Epidermal melanocyte (primary cell): ENCODE results near the gene CSNK1D.
"Not testable (repeated sequence)": the region's sequence is repeated elsewhere in the genome, so short reads cannot be mapped to it uniquely, and the experiment has no call there.

Experiments
- DNase-seq: peaks from one replicate; pipeline ENCODE4 v3.0.0; 2011; ENCODE audit warnings: low spot score; ENCODE audit not compliant: insufficient read length

The CSNK1D gene

GRCh38 chr17:82274134-82275020, 877 bp upstream of the CSNK1D start:
- no peak for DNase-seq

DNA sequence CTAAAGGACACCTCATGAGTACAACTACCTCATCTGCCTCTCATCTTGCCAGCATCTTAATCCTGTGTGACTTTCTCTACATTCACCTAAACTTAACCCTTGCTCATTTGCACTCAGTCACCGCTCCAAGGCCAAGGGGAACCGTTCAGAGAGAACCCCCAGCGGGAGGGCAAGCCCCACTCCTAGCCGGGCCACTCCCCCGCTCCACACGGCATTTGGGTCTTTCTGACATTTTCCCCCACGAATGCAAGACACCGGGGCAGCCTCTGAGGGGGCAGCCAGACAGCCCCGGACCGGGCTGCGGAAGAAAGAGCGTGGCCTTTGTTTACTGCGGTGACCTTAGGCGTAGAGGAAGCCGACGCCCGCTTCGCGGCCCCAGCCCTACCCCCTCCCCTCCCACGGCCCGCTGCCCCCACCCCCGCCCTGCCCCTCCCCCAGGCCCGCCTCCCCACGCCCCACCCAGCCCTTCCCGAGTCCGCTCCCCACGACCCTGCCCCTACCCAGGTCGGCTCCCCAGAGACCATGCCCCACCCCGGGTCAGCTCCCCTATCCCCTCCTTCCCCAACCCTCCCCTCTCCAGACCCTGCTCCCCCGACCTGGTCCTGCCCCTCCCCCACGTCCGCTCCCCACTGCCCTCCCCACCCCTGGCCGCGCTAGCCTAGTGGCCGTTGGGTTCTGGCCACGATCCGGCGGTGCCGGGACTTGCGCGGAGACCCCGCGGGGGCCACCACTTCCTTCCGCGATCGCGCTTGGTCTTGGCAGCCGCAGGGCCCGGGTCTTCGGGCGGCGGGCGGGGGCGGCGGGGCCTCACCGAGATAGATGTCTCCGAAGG, 789 bp downstream of the CSNK1D start:
- DNase-seq, result no peak

- no peak for DNase-seq
These were observed 2.1 kb downstream of the CSNK1D start for GRCh38 chr17:82271401-82271800.

GRCh38 chr17:82270651-82271050, 2.8 kb downstream of the CSNK1D start:
- no peak for DNase-seq

- DNase-seq, result no peak
These were observed 3.5 kb downstream of the CSNK1D start for GRCh38 chr17:82269882-82270500.

GRCh38 chr17:82269138-82269881, 4.2 kb downstream of the CSNK1D start:
- no peak for DNase-seq

DNA sequence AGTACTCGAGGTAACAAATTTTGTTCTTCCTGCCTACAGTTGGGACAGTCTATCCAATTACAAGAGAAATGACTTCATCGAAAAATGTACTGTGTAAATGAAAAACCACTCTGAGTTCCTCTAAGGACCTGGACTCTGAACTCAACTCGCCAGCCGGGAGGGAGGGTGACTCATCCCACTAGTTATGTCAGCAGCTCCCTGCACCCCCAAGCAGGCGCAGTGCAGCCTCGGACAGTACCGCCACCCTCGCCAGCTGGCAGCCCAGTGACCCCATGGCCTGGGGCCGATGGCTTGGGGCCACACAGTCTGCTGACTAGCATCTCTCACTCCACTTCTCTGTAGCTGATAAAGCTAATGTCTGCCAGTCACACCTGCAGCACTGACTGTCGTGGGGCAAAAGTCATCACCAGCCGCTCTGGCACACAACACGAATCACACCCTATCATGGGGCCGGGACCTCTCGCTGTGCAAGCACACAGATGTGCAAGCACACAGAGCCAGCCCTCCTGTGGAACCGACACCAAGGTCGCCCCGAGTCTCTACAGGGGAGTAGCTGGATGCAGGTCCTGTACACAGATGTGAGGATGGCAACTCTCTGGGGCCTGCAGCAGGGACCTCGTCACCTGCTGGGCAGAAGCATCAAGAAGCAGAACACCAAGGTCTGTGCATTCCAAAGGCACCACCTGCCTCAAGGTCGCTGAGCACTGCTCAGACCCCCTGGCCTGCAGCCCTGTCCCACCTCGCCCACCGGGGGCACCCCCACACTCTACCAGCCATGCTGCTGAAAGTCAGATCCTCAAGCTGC, 5.7 kb downstream of the CSNK1D start:
- DNase-seq, result peak; percentile 66

DNA sequence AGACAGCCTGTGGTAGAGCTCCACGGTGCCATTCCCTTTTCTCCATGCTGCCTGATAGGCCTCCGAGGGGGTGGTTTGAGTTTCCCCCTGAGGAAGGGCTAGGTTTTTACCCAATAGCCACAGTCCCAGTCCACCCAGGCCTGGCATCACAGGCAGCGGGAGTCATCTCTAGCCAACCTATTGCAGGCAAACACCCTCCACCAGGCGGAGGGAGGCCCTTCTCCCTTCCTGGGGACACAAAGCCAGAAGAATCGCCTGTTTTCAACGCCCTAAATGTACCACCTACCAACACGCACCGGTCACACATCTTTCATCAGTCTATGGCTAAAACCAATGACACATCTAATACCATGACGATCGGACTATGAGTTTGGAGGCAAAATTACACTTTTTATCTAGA, 7.4 kb downstream of the CSNK1D start:
- no peak for DNase-seq

DNA sequence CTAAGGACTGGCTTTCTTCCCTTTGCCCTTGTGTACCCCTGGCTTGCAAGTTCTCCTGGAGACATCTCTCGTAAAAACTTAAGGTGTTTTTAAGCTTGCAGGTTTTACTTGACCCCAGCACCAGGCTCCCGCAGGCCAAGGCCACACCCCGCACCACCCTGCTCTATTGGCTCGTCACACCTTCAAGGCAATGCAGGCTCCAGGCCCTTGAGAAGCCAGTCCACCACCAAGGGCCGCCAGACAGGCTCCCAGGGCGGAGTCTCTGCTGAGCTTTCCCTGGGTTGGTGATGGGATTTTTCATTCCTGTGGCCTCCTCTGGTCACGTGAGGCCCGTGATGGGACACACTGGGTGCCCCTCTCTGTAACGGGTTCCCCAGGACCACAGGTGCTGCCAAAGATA, 9.9 kb downstream of the CSNK1D start:
- DNase-seq, result no peak

DNA sequence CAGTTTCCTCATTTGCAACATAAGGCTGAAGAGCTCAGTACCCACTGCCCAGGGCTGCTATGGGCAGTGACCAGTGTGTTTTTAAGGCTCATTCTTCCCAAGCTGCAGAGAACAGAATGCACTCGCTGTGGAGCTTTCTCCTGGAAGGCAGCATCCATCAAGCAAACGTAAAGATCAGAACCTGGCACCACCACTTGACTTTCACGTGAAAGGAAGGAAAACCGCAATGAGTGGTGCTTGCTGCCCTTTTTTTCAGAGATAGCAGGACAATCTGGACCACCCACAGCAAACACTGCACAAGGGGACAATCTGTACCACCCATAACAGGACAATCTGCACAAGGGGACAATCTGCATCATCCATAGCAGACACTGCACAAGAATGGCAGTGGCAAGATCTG, 11.2 kb downstream of the CSNK1D start:
- no peak for DNase-seq

DNA sequence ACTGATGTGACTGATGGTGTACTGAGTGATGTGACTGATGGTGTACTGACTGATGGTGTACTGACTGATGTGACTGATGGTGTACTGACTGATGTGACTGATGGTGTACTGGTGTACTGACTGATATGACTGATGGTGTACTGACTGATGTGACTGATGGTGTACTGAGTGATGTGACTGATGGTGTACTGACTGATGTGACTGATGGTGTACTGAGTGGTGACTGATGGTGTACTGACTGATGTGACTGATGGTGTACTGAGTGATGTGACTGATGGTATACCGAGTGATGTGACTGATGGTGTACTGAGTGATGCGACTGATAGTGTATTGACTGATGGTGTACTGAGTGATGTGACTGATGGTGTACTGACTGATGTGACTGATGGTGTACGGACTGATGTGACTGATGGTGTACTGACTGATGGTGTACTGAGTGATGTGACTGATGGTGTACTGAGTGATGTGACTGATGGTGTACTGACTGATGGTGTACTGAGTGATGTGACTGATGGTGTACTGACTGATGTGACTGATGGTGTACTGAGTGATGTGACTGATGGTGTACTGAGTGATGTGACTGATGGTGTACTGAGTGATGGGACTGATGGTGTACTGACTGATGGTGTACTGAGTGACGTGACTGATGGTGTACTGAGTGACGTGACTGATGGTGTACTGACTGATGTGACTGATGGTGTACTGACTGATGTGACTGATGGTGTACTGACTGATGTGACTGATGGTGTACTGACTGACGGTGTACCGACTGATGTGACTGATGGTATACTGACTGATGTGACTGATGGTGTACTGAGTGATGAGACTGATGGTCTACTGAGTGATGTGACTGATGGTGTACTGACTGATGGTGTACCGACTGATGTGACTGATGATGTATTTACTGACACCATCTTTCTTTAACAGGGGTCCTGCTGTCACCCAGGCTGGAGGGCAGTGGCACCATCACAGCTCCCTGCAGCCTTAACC, 13.2 kb downstream of the CSNK1D start:
- DNase-seq, result not testable (repeated sequence)

DNA sequence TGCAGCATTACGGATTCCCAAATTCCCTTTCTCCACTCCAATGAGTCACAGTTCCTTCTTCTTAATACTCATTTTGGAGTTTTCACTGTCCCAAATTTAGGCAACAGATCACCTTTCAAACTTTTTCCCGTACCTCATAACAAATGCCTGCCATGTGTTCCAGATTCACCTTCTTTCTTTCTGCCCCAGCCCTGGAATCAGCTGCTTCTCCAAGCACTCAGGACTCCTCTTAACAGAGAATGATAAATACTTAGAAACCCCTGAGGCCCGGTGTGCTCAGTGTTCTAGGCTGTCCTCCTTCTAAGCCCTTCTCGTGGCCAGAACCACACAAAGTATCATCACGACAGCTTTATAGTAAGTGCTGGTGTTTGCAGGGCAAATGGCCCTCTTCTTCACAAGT, 14.9 kb downstream of the CSNK1D start:
- no peak for DNase-seq

- no peak for DNase-seq
These were observed 16.0 kb downstream of the CSNK1D start for GRCh38 chr17:82257473-82257872.

DNA sequence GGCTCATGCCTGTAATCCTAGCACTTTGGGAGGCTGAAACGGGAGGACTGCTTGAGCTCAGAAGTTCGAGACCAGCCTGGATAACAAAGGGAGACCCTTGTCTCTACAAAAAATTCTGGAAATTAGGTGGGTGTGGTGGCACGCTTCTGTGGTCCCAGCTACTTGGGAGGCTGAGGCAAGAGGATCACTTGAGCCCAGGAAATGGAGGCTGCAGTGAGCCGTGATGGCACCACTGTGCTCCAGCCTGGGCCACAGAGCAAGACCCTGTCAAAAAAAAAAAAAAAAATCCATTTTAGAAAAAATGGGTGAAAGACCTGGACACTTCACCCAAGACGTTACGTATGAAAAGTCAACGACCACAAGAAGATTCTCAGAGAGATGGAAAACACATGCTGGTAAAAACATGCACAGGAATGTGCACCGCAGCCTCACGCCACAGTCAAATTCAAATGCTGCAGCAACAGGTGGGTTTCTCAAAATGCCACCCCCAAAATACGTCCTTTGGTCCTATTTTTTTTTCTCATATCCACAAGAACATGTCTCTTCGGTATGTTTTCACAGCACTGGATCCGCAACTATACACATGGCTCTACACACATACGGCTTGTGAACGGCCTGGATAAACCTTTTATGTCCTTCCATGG, 17.1 kb downstream of the CSNK1D start:
- DNase-seq, result no peak

DNA sequence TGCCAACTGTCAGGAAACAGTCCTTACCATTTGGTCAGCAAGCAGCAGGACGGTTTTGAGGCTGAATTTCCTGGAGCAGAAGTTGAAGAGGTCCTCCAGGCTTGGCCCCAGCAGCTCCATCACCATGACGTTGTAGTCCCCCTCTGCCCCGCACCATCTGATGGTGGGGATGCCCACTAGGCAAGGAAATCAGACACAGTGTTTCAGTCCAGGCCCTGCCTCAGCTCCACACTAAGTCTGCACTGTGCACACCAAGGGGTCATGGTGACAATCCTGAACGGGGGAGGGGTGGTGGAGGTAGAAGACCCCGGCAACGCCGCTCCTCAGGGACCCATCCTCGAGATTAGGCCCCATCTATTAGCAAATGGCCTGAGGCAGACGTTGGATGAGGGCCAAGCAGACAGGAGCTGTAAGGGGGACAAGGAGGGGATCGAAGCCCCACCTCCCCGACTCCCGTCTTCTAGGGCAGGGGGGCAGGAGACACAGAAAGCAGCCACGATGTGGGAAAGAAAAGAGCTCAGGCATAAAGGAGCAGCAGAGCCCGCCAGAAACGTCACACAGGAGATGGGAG, 18.0 kb downstream of the CSNK1D start:
- DNase-seq, result no peak

GRCh38 chr17:82254746-82255145, 18.8 kb downstream of the CSNK1D start:
- not testable (repeated sequence) for DNase-seq

DNA sequence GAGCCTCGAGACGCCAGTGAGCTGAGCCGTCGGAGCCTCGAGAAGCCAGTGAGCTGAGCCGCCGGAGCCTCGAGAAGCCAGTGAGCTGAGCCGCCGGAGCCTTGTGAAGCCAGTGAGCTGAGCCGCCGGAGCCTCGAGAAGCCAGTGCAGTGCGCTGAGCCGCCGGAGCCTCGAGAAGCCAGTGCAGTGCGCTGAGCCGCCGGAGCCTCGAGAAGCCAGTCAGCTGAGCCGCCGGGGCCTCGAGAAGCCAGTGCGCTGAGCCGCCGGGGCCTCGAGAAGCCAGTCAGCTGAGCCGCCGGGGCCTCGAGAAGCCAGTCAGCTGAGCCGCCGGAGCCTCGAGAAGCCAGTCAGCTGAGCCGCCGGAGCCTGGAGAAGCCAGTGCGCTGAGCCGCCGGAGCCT, 19.4 kb downstream of the CSNK1D start:
- not testable (repeated sequence) for DNase-seq

GRCh38 chr17:82253179-82253544, 20.3 kb downstream of the CSNK1D start:
- no peak for DNase-seq
